Measurements from ENCODE around the gene VWC2L. TPM values are rescaled to one million over a fixed set of nuclear protein-coding genes. Genes with fewer than 3 reads are reported as not detected.

VWC2L gene
- total and polyA plus RNA-seq, 2 of the 4 experiments (the other 2 are of a cell fraction): not detected

DNA sequence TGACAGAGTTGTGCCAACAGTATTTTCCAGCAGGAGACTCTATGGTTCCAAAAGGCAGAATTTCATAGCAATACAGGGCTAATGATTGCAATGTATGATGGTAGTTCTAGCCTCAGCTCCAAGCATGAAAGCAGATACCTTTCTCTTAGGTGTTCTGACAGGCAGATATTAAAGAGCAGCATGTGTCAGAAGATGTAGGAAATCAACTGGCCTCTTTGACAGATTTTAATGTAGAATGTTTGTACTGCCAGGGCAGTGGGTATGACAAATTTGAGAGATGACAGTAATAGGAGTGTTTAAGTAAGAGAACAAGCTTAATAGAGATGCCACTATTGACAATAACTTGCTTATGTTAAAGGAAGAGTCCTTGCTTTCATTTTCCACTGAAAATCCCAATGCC is 21.5 kb upstream of the VWC2L start:
- POLR2A ChIA-PET (ENCODE audit: unreplicated experiment): no interaction called here
- no peak overlapping the region for H2BK5ac ChIP-seq (ENCODE audit: low read depth, low read length, poor library complexity, severe bottlenecking)

More for the DNA sequence above, 21.5 kb upstream of the VWC2L start:
- BruUV-seq (replicated peaks): no TSS peak
- Histone ChIP-seq H2BK15ac (ENCODE audit: low read depth, low read length) (no peak overlapping the region), H2AK9ac (replicated peaks; ENCODE audit: low read depth, low read length, poor library complexity) (no peak overlapping the region), H3K4ac (ENCODE audit: low read depth, low read length) (no peak overlapping the region), H3K9me3 (ENCODE audit: control insufficient read depth, insufficient read depth, low read length) (no peaks in the 10 kb centered on the region), H4K5ac (ENCODE audit: low read depth, low read length) (no peak overlapping the region), H4K20me1 (ENCODE audit: insufficient read depth, low read length) (no peaks in the 10 kb centered on the region), H3K56ac (ENCODE audit: extremely low read depth, insufficient read depth, low read length) (no peak overlapping the region), H3K4me1 (ENCODE audit: control insufficient read depth, insufficient read depth, low read length) (no peaks in the 10 kb centered on the region), H3K36me3 (ENCODE audit: control insufficient read depth, insufficient read depth, low read length) (no peaks in the 10 kb centered on the region), H3K18ac (ENCODE audit: low read depth, low read length) (no peak overlapping the region), H2AK5ac (ENCODE audit: low read depth, low read length) (no peak overlapping the region), H3K9ac (ENCODE audit: low read depth, low read length) (no peak overlapping the region), H3K27me3 (ENCODE audit: control insufficient read depth, insufficient read depth, low read length) (no peaks in the 10 kb centered on the region), H3K27ac (ENCODE audit: insufficient read depth, low read length) (no peak overlapping the region), H3K9me1 (ENCODE audit: insufficient read depth, low read length) (no peaks in the 10 kb centered on the region), H3K4me3 (ENCODE audit: insufficient read depth, low read depth, low read length) (no peak overlapping the region), H4K91ac (ENCODE audit: insufficient read depth, low read depth, low read length) (no peak overlapping the region), H4K8ac (ENCODE audit: low read depth in 2 of 2, low read length in 2 of 2) (no peak overlapping the region), H3K79me1 (ENCODE audit: low read depth in 1 of 2, low read length in 2 of 2) (no peaks in the 10 kb centered on the region), H3K23ac (ENCODE audit: low read depth, low read length) (no peak overlapping the region), H2BK120ac (ENCODE audit: low read depth, low read length) (no peak overlapping the region), H2BK20ac (ENCODE audit: low read depth, low read length) (no peak overlapping the region), H3K4me2 (ENCODE audit: low read depth, low read length) (no peak overlapping the region), H3K14ac (replicated peaks; ENCODE audit: low read depth, low read length) (no peak overlapping the region), H2AFZ (replicated peaks; ENCODE audit: low read length, poor library complexity) (no peak overlapping the region)
- CTCF ChIA-PET: no interaction called here
- TF ChIP-seq CEBPB (IDR thresholded peaks at IDR 0.05; ENCODE audit: low read depth, low read length) (no peak), FOS (IDR thresholded peaks at IDR 0.05; ENCODE audit: low read depth, low read length) (no peak), CHD1 (IDR thresholded peaks at IDR 0.05; ENCODE audit: low read depth, low read length) (no peak), NFE2L2 (IDR thresholded peaks at IDR 0.05; ENCODE audit: low read depth, low read length) (no peak)
- TF ChIP-seq, protein P1, sequence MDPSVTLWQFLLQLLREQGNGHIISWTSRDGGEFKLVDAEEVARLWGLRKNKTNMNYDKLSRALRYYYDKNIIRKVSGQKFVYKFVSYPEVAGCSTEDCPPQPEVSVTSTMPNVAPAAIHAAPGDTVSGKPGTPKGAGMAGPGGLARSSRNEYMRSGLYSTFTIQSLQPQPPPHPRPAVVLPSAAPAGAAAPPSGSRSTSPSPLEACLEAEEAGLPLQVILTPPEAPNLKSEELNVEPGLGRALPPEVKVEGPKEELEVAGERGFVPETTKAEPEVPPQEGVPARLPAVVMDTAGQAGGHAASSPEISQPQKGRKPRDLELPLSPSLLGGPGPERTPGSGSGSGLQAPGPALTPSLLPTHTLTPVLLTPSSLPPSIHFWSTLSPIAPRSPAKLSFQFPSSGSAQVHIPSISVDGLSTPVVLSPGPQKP (IDR thresholded peaks at IDR 0.05; ENCODE audit: borderline replicate concordance, low read depth, low read length): no peak
- ATAC-seq (ENCODE audit: low read depth): no peak
- in situ Hi-C loops (cut with MboI; ENCODE audit: low sequenced_read_pairs) (no loop called here), dilution Hi-C loops (cut with HindIII; ENCODE audit: low sequenced_read_pairs, unreplicated experiment) (no loop called here), intact Hi-C loops (cut with micrococcal nuclease) (no loop called here)
- no peak for DNase-seq

All from IMR-90 (cell line).